Articular chondrocyte of knee joint (primary cell): Measurements from ENCODE around the gene ANGPTL3. TPM values are rescaled to one million over a fixed set of nuclear protein-coding genes. Genes with fewer than 3 reads are reported as not detected.

Experiments used
- total RNA-seq: library from RNA; depleted of rRNA; stranded (reverse); fragments of >200 nt; gene quantifications from 2 replicates; pipeline ENCODE4 v1.2.3, GENCODE V29; 2012

Gene ANGPTL3, protein sequence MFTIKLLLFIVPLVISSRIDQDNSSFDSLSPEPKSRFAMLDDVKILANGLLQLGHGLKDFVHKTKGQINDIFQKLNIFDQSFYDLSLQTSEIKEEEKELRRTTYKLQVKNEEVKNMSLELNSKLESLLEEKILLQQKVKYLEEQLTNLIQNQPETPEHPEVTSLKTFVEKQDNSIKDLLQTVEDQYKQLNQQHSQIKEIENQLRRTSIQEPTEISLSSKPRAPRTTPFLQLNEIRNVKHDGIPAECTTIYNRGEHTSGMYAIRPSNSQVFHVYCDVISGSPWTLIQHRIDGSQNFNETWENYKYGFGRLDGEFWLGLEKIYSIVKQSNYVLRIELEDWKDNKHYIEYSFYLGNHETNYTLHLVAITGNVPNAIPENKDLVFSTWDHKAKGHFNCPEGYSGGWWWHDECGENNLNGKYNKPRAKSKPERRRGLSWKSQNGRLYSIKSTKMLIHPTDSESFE
- total RNA-seq = under 0.01 and 0.11 TPM in 2 replicates

DNA sequence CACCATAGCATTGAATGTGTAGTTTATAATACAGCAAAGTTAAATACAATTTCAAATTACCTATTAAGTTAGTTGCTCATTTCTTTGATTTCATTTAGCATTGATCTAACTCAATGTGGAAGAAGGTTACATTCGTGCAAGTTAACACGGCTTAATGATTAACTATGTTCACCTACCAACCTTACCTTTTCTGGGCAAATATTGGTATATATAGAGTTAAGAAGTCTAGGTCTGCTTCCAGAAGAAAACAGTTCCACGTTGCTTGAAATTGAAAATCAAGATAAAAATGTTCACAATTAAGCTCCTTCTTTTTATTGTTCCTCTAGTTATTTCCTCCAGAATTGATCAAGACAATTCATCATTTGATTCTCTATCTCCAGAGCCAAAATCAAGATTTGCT lies at the start of gene ANGPTL3:
Gene ANGPTL3, plus strand, starts transcription at position 240 of the 400 bp plus-strand sequence. Its CDS starts 47 bp downstream, at position 287.

Other genes with a start within 250 kb of the ANGPTL3 start
- 30.4 and 35.0 TPM in 2 replicates for gene USP1, start 160.5 kb upstream of the ANGPTL3 start, total RNA-seq
- 64.0 and 67.6 TPM in 2 replicates for gene DOCK7, start 90.9 kb downstream of the ANGPTL3 start, total RNA-seq
- 9.4 and 10.5 TPM in 2 replicates for gene ATG4C, start 186.6 kb downstream of the ANGPTL3 start, total RNA-seq